HG02943 (cell line): ENCODE measurements around the gene PRKAA2.

Experiments used
- ATAC-seq: cut with Tn5 transposase; IDR thresholded peaks from one replicate; pipeline ENCODE4 v1.9.1; 2021; ENCODE audit warnings: mild to moderate bottlenecking, low read depth, moderate library complexity; ENCODE audit not compliant: unreplicated experiment

Gene PRKAA2

GRCh38 chr1:56654126-56654923 is 9.2 kb downstream of the PRKAA2 start:
- no peak for ATAC-seq

- no peak for ATAC-seq
These were observed 11.0 kb downstream of the PRKAA2 start for GRCh38 chr1:56655991-56656613.

- no peak for ATAC-seq
These were observed 13.1 kb downstream of the PRKAA2 start for GRCh38 chr1:56658254-56658653.

- no peak for ATAC-seq
These were observed 15.2 kb downstream of the PRKAA2 start for GRCh38 chr1:56660293-56660692.

- no peak for ATAC-seq
These were observed 18.7 kb downstream of the PRKAA2 start for GRCh38 chr1:56663846-56664245.

- ATAC-seq = no peak
These were observed 20.3 kb downstream of the PRKAA2 start for GRCh38 chr1:56665384-56665783.

GRCh38 chr1:56666112-56666608 is 21.0 kb downstream of the PRKAA2 start:
- ATAC-seq = no peak

- no peak for ATAC-seq
These were observed 25.2 kb downstream of the PRKAA2 start for GRCh38 chr1:56670350-56670749.

- no peak for ATAC-seq
These were observed 26.0 kb downstream of the PRKAA2 start for GRCh38 chr1:56671085-56671484.

GRCh38 chr1:56671542-56671941 is 26.4 kb downstream of the PRKAA2 start:
- no peak for ATAC-seq

GRCh38 chr1:56672579-56672978 is 27.5 kb downstream of the PRKAA2 start:
- no peak for ATAC-seq

- ATAC-seq = no peak
These were observed 30.6 kb downstream of the PRKAA2 start for GRCh38 chr1:56675763-56676162.

- no peak for ATAC-seq
These were observed 31.5 kb downstream of the PRKAA2 start for GRCh38 chr1:56676571-56677035.

GRCh38 chr1:56683569-56683968 is 38.5 kb downstream of the PRKAA2 start:
- no peak for ATAC-seq

GRCh38 chr1:56686169-56686568 is 41.1 kb downstream of the PRKAA2 start:
- no peak for ATAC-seq

- ATAC-seq = no peak
These were observed 43.5 kb downstream of the PRKAA2 start for GRCh38 chr1:56688522-56689026.

GRCh38 chr1:56696663-56697062 is 51.5 kb downstream of the PRKAA2 start:
- ATAC-seq = no peak

GRCh38 chr1:56703747-56704146 is 58.6 kb downstream of the PRKAA2 start:
- ATAC-seq = no peak

GRCh38 chr1:56707379-56707778 is 62.3 kb downstream of the PRKAA2 start:
- no peak for ATAC-seq

- no peak for ATAC-seq
These were observed 64.3 kb downstream of the PRKAA2 start for GRCh38 chr1:56709269-56709880.

- ATAC-seq = no peak
These were observed 64.9 kb downstream of the PRKAA2 start for GRCh38 chr1:56709995-56710394.
